HL-60/S4 treated with phorbol 12-myristate 13-acetate at 8.2 ng/mL for 4 days and 3 days (cell line): ENCODE results near the gene TCAIM.
"Not testable (repeated sequence)": the region's sequence is repeated elsewhere in the genome, so short reads cannot be mapped to it uniquely, and the experiment has no call there.

Experiments used
- in situ Hi-C: fragments of 300-500 bp; cut with MboI; formaldehyde crosslinking; loops from 2 replicates; pipeline ENCODE4 v1.15.0; 2022; ENCODE audit warnings: low sequenced_read_pairs

The TCAIM gene

GRCh38 chr3:44343421-44343820 is 4.9 kb downstream of the TCAIM start:
- in situ Hi-C loops = no loop called here

GRCh38 chr3:44346590-44346989 is 8.0 kb downstream of the TCAIM start:
- in situ Hi-C loops = not testable (repeated sequence)

DNA sequence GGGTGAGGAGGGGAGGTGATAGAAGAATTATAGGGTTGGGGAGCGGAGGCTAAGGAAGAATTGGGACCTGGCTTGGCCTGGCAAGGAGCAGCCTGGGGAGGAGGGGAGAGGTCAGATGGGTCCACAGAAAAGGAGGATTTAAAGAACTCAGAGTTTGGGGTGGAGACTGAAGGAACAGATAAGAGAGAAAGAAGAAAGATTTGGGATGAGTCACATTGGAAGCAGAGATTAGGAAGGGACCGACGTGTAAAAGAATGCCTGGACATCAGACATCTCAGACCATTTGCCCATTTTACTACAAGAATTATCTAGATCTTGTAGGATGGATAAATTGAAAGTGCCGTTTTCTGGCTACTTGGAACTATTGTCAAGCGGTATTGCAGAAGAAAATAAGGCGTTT is 10.4 kb downstream of the TCAIM start:
- in situ Hi-C loops = no loop called here

GRCh38 chr3:44353355-44353924 is 14.9 kb downstream of the TCAIM start:
- in situ Hi-C loops = no loop called here

DNA sequence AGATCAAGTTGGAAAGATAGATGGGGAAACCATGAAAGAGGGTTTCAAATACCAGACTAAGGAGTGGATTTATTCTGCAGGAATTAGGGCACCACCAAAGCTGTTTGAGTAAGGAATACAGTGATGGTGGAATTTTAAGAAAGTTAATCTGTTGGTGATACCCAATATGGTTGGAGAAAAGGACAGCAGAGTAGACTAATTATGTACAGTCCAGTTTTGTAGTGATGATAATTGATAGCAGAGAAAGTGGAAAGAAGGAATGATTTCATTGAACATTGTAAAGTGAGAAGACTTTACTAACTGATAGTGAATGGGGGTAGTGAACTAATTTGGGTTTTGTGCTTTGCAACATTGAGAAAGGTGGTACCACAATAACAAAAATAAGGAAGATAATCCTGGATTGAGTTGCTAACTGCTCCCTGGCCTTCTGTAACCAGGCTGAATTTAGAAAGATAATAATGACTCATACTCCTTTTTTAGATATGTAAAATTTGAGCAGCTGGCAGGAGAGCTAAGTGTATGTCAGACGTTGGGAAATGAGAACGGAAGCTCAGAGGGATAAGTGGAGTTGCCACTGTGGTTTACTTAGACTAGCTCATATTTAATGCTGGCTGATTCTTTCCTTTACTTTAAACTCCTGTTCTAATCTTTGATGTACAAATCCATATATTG is 16.9 kb downstream of the TCAIM start:
- in situ Hi-C loops = no loop called here

DNA sequence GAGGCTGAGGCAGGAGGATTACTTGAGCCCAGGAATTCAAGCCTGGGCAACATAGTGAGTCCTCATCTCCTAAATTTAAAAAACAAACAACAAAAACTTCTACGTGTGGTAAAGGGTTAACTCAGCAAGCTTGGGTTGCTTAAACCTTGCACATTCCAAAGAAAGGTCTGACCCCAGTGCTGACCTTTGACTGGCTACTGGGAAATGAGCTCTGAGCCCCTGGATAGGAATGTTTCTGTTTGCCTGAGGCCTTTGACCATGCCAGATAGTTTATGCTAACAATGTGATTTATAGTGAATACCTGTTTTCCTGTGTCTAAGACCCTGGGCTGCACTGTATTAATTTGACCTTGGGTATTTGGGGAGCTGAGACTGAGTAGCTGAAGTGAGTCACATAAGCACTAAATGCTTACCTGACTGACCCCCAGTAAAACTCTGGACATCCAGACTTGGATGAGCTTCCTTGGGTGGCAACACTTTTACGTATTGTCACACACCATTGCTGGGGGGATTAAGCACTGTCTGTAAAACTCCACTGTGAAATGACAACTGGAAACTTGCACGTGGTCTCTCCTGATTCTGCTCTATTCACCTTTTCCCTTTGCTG is 20.7 kb downstream of the TCAIM start:
- in situ Hi-C loops = no loop called here

DNA sequence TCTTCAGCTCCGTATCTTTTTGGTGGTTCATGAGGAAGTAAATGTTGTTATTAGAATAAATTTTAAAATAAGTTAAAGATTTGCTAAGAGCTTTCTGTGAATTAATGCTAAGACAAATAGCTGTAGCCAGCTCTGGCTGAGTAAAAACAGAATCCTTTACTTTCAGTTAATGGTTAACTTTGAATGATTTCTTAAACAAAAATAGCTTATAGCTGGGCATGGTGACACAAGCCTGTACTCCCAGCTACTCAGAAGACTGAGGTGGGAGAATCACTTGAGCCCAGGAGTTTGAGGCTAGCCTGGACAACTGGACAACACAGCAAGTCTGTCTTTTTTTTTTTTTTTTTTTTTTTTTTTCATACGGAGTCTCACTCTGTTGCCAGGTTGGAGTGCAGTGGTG is 25.0 kb downstream of the TCAIM start:
- in situ Hi-C loops = no loop called here

GRCh38 chr3:44365952-44366351 is 27.4 kb downstream of the TCAIM start:
- in situ Hi-C loops = no loop called here

DNA sequence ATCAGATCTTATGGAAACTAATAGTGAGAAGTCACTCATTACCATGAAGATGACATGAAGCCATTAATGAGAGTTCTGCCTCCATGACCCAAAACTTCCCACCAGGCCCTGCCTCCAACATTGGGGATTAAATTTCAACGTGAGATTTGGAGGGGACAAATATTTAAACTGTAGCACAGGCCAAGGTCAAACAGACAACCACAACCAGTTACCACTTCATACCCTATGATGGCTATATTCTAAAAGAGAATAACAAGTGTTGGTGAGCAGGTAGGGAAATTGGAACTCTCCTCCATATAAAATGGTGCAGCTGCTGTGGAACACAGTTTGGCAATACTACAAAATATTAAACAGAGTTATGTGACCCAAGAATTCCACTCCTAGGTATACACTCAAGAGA is 36.9 kb downstream of the TCAIM start:
- in situ Hi-C loops = no loop called here

DNA sequence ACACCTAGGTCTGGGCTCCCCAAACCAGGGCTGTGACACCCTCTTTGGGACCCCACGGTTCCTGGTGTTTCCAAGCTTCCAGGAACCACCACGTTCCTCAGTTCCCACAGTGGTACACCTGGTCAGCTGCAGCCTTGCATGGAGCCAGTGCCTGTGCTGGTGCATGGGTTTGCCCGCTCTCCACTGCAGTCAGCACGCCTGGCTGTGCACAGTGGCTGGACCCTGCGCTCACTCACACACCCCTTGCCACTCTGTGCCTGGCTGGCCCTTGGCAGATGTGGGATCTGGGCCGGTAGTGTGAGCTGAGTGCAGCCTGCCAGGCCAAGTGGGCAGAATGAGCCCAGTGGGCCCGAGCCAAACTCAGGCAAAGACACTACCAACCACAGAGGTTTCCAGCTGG is 48.8 kb downstream of the TCAIM start:
- in situ Hi-C loops = no loop called here

- in situ Hi-C loops = no loop called here
These were observed 53.9 kb downstream of the TCAIM start for GRCh38 chr3:44392489-44392888.

DNA sequence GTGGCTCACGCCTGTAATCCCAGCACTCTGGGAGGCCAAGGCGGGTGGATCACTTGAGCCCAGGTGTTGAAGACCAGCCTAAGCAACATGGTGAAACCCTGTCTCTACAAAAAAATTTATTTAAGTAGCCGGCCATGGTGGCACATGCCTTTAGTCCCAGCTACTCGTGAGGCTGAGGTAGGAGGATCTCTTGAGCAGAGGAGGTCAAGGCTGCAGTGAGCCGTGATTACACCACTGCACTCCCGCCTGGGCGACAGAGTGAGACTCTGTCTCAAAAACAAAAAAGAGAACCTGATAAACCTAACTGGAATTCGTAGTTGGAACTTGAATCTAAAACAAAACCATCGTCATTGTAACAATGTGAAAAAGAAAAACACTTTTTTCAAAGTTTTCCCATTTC is 57.1 kb downstream of the TCAIM start:
- in situ Hi-C loops = no loop called here

DNA sequence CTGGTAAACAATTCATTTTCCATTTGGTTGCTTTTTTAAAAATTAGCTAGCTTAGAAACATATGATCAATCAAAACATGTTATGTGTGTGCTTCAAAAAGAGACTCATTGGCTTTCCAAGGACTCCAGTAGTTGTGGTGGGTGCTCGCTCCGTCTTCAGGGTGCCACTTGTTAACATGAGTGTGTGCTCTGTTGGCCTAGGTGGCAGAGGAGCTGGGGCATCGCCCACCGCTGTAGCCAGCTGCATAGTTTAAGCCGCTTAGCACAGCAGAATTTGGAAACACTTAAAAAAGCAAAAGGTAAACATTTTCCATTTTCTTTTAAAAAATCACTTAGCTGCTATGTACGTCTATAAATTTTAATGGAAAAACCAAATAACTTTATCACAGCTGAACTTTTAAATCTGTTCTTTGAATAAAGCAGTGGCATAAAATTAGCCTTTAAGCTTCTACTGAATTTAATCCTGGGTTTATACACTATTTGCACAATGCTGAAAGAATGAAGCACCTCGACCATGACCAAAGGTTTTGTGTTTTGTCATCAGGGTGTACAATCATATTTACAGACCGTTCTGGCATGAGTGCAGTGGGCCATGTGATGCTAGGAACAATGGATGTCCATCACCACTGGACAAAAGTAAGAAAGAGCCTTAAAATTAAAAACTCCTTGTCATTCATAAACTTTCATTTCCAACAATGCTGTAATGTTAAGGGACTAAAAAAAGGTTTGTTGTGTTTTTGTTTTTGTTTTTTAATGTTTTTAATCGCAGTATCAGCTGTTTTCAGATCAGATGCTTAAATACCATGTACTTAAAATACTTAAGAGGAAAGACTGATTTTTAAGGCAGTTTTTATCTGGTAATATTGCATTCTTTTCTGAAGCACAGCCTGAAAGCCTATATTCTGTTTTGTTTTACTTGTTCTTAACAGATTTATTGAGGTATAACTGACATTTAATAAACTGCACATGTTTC is 57.9 kb downstream of the TCAIM start:
- in situ Hi-C loops = no loop called here

- in situ Hi-C loops = not testable (repeated sequence)
These were observed 59.7 kb downstream of the TCAIM start for GRCh38 chr3:44398271-44398670.

GRCh38 chr3:44398853-44399252 is 60.3 kb downstream of the TCAIM start:
- in situ Hi-C loops = no loop called here

DNA sequence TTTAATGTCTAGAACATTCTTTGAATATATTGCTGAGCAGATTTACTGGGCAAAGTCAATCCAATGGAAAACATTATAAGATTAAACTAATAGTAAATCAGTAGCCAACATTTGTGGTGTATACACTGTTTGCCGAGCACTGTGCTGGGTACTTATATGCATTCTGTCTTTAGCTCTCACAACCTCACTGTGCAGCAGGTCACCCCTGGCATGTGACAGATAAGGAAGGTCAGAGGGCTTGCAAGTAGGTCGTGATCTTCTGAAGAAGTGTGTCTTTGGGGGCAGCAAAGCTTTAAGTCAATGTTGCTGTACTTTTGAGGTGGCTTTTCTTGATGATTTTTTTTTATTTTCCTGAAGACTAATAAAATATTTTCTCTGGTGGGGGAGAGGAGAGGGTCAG is 62.2 kb downstream of the TCAIM start:
- in situ Hi-C loops = no loop called here

DNA sequence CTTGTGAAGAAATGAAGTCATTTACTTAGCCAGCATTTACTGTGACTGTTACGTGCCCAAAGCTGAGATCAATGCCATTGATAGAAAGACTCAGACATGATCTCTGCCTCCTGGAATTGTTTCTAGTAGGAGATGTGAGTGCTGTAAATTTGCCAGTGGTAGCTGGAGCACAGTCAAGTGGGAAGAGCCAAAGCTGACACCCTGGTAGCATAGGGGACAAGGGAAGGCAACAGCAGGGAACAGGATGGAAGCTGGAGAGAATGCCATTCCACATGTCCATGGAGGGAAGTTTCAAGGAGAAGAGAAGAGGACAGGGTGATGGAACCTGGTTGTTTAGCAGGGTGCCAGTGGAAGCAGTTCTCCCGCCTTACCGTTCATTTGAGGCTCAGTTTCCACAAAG is 64.0 kb downstream of the TCAIM start:
- in situ Hi-C loops = no loop called here

- in situ Hi-C loops = no loop called here
These were observed 71.3 kb downstream of the TCAIM start for GRCh38 chr3:44409640-44410410.

DNA sequence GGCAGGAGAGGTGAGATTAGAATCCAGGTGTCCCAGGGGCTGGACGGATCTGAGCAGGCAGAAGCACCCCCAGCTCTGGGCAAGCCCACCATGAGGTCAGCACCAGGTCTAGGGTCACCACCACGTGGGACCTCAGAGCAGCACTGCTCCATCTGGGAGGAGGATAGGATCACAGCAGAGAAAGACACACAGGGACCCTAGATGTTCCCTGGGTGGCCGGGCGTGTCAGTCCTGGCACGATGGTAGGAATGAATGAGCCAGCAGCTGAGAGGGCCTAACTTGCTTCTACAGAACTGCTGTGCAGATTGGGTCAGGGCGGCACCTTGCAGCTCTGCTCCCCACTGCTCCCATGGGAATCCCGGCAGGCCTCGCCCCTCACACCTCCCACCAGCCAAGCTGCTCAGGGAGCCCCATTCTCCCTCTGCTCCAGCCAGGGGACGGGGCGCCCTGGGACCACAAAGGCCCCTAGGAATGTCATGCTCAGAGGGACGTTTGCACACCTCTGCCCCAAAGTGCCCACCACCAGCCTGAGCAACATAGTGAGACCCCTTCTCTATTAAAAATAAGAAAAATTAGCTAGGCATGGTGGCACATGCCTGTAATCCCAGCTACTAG is 72.6 kb downstream of the TCAIM start:
- in situ Hi-C loops = no loop called here

DNA sequence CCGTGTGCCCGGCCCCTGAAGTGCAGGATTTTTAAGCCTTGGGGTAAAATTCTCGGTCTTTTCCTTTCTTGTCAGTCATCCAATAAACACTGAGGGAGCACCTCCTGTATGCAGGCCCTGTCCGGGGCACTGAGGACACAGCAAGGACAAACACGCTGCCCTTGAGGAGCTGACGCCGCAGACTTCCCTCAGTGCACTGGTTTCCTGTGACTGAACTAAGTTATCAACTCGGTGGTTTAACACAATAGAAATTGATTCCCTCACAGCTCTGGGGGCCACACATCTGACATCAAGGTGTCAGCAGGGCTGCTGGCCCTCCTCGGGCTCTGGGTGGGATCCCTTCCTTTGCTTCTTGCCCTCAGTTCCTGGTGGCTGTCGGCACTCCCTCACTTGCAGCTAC is 73.8 kb downstream of the TCAIM start:
- in situ Hi-C loops = no loop called here
